GM19193 (cell line): Measurements from ENCODE around the gene FAM47E.

Experiments used
- POLR2A ChIP-seq: IDR thresholded peaks from 4 replicates; pipeline ENCODE4 v1.6.1; 2011; ENCODE audit not compliant: insufficient read depth, insufficient read length; ENCODE audit errors: extremely low read depth

Gene FAM47E

DNA sequence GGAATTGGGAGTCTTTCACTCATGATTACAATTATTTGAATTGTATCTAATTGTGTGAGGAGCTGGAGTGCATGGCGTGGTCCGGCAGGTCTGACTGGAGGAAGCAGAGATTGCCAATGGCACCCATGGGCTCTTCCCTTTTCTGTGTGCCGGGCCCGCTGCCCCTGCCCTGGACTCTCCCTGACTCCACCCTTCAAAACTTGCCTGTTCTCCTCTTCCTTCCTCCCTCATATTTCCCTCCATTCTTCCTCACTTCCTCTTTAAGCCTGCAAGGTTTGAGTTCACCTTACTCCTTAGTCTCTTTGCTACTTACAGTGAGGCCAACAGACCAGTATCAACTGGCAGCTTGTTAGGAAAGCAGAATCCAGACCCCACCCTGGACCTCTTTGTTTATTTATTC lies 48.5 kb downstream of the FAM47E start:
- no peak for TF ChIP-seq POLR2A

GRCh38 chr4:76301068-76301774 lies 49.7 kb downstream of the FAM47E start:
- TF ChIP-seq POLR2A = no peak

DNA sequence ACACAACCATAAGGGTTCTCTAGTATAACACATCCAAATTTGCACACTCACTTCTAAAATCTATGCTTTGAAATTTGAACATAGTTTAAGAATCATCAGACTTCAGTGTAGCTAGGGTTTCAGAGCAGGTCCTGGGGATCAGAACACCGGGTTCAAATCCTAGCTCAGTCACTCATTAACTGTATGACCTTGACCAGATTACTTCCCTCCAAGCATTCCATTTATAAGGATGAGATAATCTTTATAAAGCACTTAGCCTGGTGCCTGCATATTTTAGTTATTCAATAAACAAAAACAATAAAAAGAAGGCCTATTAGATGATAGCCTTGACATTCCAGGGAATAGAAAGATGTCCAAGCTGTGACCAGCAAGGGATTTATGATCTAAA lies 50.2 kb downstream of the FAM47E start:
- no peak for TF ChIP-seq POLR2A

- TF ChIP-seq POLR2A = no peak
These were observed 51.4 kb downstream of the FAM47E start for GRCh38 chr4:76302826-76303438.

DNA sequence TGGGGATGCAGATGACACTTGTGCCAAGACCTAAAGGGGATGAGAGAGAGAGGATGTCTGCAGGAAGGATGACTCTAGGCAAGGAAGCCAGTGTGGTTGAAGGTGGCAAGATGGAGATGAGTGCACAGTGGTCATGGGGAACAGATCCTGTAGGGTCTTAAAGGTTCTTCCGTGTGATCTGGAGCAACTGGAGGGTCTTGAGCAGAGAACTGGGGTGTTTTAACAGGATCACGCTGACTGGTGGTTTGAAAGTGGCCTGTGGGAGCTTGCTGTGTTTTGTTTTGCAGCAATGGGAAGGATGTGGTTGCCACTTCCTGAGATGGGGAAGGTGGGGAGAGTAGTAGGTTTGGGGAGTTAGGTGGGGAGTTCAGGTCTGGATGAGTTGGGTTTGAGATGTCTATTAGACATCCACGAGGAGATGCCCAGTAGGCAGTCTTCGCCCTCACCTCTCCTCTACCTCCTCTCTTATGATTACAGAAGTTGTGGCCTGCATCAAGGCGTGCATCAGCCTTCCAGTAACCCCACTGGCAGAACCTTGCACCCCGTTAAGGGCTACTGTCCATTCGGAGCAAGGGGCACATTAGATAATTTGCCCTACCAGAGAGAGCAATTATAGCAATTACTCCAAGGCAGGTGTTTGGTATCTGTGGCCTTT lies 53.6 kb downstream of the FAM47E start:
- TF ChIP-seq POLR2A = no peak

DNA sequence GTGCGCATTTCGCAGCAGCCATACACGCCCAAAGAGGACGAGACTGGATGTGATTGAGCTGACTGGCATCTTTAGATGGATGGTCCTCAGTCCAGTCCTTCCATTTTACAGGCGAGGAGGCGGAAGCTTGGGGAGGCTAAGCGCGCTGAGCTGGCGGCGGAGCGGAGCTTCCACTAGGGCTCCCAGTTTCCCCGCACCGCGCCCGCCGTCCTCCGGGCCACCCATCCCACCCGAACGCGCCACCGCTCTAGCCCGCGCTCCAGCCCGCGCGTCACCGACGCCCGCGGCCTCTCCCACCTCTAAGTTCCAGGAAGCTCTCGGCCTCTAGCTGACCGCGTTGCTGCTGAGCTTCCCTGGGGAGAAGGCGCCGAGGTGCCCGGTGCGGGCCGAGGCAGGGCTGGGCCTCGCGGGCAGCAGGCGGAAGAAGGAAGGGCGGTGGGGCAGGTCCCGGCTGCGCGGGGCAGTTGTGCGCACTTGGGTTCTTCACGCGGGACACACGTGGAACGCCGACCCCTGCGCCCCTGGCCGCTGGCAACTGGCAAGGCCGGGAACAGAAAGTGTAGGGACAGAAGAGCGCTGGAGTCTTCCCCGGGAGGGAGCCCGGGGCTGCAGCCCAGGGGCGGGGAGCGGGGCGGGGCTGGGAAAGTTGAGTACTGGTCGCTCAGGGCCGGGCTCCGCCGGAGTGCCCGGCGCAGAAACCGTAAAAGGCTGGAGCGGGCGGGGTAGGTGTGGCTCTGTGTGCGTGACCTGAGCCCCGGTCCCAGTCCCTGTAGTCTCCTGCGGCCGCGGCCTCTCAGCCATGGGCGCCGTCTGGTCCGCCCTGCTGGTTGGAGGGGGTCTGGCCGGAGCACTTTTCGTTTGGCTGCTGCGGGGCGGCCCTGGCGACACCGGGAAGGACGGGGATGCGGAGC lies 54.7 kb downstream of the FAM47E start, which contains the start of gene STBD1:
Gene STBD1, plus strand, starts transcription at position 763 of the 911 bp plus-strand sequence. Its CDS starts 37 bp downstream, at position 800.
- TF ChIP-seq POLR2A = no peak

DNA sequence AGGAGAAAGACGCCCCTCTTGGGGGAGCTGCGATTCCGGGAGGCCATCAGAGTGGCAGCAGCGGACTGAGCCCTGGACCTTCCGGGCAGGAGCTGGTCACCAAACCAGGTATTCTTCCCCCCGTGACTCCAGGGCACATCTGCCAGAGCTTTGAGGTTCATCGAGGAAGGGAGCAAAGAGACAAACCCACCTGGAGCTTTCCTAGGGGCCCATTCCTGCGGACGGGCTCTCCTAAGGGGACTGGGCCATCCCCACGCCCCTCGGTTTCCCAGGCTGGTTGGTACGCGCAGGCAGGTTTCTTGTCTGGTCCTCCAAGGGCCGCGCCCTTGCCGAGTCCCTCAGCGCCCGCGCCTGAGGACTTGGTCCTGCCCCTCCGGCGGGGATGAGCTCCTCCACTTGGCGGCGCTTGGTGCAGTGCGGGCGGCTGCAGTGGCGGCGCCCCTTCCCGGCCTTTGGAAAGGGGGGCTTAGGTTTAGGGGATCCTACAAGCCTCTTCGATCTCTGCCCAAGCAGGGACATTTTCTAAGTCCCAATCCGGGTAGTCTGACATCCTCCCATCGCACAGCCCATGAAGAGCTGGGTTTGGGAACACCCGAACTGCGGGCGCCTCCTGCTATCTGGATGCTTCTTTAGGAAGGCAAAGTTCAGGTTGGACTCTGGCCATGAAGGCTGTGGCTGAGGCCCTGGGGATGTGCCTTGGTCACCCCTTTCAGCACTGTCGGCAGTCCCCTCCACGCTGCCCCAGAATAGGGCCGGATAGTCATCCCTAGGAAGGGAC lies 55.5 kb downstream of the FAM47E start:
- no peak for TF ChIP-seq POLR2A

DNA sequence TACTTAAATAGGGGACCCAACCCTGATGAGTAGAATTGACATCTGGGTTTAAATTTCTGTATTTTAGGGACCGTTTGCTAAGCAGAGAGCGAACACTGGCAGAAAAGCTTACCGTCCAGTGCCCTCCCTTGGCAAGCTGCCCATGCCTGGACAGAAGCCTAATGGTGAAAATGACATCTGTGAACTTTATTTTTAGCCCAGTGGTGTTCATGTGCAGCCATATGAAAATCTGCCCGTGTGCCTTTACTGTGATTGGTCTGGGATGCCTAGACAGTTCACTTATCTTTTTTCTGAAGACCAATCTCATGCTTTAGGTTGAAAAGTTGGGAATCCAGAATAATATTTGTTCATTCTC lies 56.1 kb downstream of the FAM47E start:
- no peak for TF ChIP-seq POLR2A

GRCh38 chr4:76308548-76308947 lies 57.0 kb downstream of the FAM47E start:
- TF ChIP-seq POLR2A = no peak

DNA sequence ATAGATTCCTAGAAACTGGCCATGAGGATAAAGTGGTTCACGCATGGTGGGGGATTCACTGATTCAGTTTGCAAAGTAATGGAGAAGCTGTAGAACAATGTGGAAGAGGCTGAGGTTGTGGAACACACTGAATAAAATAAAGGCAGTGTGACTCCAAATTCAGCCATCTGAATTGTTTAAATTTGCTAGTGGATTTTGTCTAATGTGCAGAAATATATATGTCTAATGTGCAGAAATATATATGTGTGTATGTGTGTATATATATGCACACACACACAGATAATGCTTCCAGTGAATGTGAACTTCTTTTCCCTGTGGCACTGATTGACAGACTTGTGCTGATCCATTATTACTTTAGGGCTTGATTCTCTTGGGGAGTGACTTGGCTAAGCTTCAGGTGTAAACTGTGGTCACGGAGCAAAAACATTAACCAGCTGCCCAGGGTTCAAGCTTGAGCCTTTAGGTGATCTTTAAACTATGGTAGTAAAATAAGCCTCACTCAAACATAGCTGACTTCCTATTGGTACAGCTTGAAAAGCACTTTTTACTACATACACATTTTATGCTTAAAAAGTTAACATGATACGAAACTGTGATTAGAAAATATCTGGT lies 58.5 kb downstream of the FAM47E start:
- no peak for TF ChIP-seq POLR2A

DNA sequence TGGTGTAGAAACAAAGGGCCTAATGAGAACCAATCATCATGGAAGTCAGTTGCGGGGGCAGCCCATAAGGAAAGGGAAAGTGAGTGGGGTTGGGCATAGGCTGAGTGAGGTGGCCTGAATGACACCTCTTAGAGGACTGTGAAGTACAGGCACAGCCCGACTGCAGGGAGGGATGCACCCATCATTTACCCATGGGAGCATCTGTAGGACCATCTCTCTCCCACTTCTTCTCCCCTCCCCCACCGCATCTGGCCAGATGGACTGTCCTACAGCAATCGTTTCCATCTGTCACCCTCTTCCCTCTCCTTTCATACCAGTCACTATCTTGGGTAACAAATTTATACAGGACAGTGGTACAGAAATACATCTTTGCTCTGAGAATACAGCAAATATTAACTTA lies 59.2 kb downstream of the FAM47E start:
- TF ChIP-seq POLR2A = no peak

DNA sequence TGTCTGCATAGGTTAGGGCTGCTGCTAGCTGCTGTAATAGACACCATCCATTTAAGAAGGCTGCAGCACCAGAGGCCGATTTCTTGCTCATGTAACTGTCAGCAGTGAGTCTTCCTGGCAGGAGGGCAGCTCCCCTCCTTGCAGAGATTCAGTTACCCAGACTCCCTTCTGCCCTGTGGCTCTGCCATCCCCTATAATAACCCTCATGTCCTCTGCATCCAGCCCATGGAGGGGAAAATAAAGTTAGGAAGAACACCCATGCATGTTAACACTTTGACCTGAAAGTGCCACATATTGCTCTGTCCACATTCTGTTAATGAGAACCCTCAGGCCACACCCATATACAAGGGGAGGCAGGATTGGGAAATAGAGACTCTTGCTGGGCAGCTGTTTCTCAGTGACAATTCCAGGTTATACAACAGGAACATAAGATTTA lies 60.4 kb downstream of the FAM47E start:
- no peak for TF ChIP-seq POLR2A

GRCh38 chr4:76312457-76312856 lies 60.9 kb downstream of the FAM47E start:
- TF ChIP-seq POLR2A = no peak

DNA sequence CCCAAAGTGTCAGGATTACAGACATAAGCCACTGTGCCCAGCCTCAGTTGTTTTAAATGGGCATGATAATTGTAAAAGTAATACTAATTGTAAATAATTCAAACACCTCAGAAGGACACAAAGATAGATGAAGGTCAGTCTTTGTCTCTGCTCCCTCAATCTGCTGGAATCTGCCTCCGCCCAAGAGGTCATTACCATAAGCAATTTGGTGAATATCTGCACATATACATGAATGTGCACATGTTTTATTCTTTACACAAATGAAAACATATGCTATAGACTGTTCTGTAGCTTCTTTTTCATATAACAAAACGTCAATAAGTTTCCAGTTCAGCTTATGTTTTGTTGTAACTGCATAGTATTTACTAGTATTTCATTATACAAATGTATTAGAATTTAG lies 62.0 kb downstream of the FAM47E start:
- no peak for TF ChIP-seq POLR2A
